ENCODE data around the gene CMYA5. TPM values are rescaled to one million over a fixed set of nuclear protein-coding genes. Genes with fewer than 3 reads are reported as not detected.

Gene CMYA5
- total RNA-seq, 1 experiment from 2014 or later = 0.81 TPM

DNA sequence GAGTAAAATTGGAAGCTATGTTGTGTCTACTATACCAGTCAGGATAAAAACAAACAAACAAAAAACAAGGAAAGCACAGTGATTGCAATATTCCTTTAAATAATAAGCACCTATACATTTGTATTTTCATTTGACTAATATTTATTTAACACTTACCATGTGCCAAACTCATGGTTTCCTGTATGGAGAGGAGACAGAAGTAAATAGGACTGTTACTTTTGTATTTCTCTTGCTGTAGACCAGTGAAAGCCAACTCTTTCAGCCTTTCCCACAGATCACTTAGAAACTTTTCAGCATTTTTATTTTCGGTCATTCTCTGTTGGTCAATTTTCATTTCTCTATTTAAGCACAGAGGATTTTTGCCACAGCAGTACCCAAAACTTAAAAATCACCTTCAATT is 4.5 kb downstream of the CMYA5 start:
- CTCF ChIA-PET = no interaction called here
- Histone ChIP-seq H3F3A (ENCODE audit: insufficient read depth, low read depth) (peaks cover 5% of the 10 kb centered on the region), H2AFZ (no peak overlapping the region), H3K27me3 (ENCODE audit: insufficient read depth, low read depth) (no peaks in the 10 kb centered on the region), H3K4me2 (no peak overlapping the region), H3K36me3 (ENCODE audit: low read depth) (no peaks in the 10 kb centered on the region), H3K4me3 (no peak overlapping the region), H3K9me2 (ENCODE audit: insufficient read depth) (no peaks in the 10 kb centered on the region), H3K79me2 (ENCODE audit: low read depth) (no peaks in the 10 kb centered on the region), H3K9me3 (ENCODE audit: insufficient read depth, low read depth) (no peaks in the 10 kb centered on the region), H4K20me1 (ENCODE audit: insufficient read depth) (no peaks in the 10 kb centered on the region), H3K27ac (no peak overlapping the region), H3K4me1 (replicated peaks; ENCODE audit: insufficient read depth) (peaks cover 22% of the 10 kb centered on the region)
- TF ChIP-seq, protein P1, sequence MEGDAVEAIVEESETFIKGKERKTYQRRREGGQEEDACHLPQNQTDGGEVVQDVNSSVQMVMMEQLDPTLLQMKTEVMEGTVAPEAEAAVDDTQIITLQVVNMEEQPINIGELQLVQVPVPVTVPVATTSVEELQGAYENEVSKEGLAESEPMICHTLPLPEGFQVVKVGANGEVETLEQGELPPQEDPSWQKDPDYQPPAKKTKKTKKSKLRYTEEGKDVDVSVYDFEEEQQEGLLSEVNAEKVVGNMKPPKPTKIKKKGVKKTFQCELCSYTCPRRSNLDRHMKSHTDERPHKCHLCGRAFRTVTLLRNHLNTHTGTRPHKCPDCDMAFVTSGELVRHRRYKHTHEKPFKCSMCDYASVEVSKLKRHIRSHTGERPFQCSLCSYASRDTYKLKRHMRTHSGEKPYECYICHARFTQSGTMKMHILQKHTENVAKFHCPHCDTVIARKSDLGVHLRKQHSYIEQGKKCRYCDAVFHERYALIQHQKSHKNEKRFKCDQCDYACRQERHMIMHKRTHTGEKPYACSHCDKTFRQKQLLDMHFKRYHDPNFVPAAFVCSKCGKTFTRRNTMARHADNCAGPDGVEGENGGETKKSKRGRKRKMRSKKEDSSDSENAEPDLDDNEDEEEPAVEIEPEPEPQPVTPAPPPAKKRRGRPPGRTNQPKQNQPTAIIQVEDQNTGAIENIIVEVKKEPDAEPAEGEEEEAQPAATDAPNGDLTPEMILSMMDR (conservative IDR thresholded peaks at IDR 0.05) = no peak
- BruUV-seq (replicated peaks) = no TSS peak
- DNase-seq = no peak
- POLR2A ChIA-PET (ENCODE audit: unreplicated experiment) = interaction anchor here (0.6 kb wide), 1 partner anchor 1139 kb away, joined by 4 read pairs; no protein-coding TSS in a partner anchor
- intact Hi-C loops (cut with micrococcal nuclease; ENCODE audit: unreplicated experiment) = no loop called here

DNA sequence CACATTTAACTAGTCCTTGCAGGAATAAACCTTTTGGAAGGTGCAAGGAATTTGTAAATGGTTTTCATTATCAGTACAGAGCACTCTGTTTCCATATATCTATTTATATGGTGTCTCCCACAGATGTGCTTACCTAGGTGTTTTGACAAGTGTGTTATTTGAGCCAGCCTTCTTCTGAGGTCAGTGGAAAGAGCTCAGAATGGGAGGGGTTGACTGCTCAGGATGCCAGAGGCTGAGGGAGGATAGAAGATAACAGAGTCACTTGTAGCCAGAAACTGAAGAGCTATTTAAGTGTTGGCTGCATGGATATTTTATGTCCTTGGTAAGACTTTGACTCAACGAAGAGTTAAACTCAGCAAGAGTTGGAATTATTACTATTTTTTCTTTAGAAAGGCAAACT is 5.0 kb downstream of the CMYA5 start:
- peaks cover 5% of the 10 kb centered on the region for H3F3A ChIP-seq (ENCODE audit: insufficient read depth, low read depth)
- H2AFZ ChIP-seq = no peak overlapping the region
- H3K79me2 ChIP-seq (ENCODE audit: low read depth) = no peaks in the 10 kb centered on the region
- no peaks in the 10 kb centered on the region for H3K36me3 ChIP-seq (ENCODE audit: low read depth)
- H3K4me3 ChIP-seq = no peak overlapping the region
- H3K27ac ChIP-seq = no peak overlapping the region
- intact Hi-C loops (cut with micrococcal nuclease; ENCODE audit: unreplicated experiment) = no loop called here
- H4K20me1 ChIP-seq (ENCODE audit: insufficient read depth) = no peaks in the 10 kb centered on the region
- no TSS peak for BruUV-seq (replicated peaks)
- no peak overlapping the region for H3K4me2 ChIP-seq
- TF ChIP-seq, protein P1 (conservative IDR thresholded peaks at IDR 0.05) = no peak
- no peak for TF ChIP-seq EZH2 (IDR thresholded peaks at IDR 0.05; ENCODE audit: low read depth)
- no peaks in the 10 kb centered on the region for H3K9me2 ChIP-seq (ENCODE audit: insufficient read depth)
- CTCF ChIA-PET = no interaction called here
- H3K9me3 ChIP-seq (ENCODE audit: insufficient read depth, low read depth) = no peaks in the 10 kb centered on the region
- H3K27me3 ChIP-seq (ENCODE audit: insufficient read depth, low read depth) = no peaks in the 10 kb centered on the region
- POLR2A ChIA-PET (ENCODE audit: unreplicated experiment) = interaction anchor here (0.6 kb wide), 1 partner anchor 1139 kb away, joined by 4 read pairs; no protein-coding TSS in a partner anchor
- peaks cover 26% of the 10 kb centered on the region for H3K4me1 ChIP-seq (replicated peaks; ENCODE audit: insufficient read depth)
- no peak for DNase-seq

DNA sequence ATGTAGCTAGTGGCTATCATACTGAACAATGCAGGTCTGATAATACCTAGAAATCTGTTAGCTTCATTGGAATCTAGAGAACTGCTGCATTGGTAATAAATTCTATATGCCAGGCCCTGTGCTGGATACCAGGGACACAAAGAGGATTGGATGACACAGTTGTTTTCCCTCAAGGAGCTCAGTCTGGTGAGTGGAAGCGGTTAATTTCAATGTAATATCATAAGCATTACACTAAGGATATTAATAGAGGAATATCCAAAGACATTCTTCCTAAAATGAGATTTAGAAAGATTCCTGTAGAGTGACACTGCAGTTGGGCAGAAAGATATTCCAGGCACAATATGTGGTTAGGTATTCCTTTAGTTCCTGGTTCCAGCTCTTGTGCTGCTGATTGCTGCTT is 5.9 kb downstream of the CMYA5 start:
- peaks cover 35% of the 10 kb centered on the region for H3K4me1 ChIP-seq (replicated peaks; ENCODE audit: insufficient read depth)
- H3F3A ChIP-seq (ENCODE audit: insufficient read depth, low read depth) = peaks cover 5% of the 10 kb centered on the region
- H3K9me3 ChIP-seq (ENCODE audit: insufficient read depth, low read depth) = no peaks in the 10 kb centered on the region
- no peak for TF ChIP-seq EZH2 (IDR thresholded peaks at IDR 0.05; ENCODE audit: low read depth)
- no peak for DNase-seq
- intact Hi-C loops (cut with micrococcal nuclease; ENCODE audit: unreplicated experiment) = no loop called here
- H3K79me2 ChIP-seq (ENCODE audit: low read depth) = no peaks in the 10 kb centered on the region
- no TSS peak for BruUV-seq (replicated peaks)
- no peaks in the 10 kb centered on the region for H3K27me3 ChIP-seq (ENCODE audit: insufficient read depth, low read depth)
- no peak overlapping the region for H3K27ac ChIP-seq
- POLR2A ChIA-PET (ENCODE audit: unreplicated experiment) = no interaction called here
- no peak overlapping the region for H3K4me3 ChIP-seq
- CTCF ChIA-PET = no interaction called here
- H2AFZ ChIP-seq = no peak overlapping the region
- no peaks in the 10 kb centered on the region for H3K36me3 ChIP-seq (ENCODE audit: low read depth)
- H4K20me1 ChIP-seq (ENCODE audit: insufficient read depth) = no peaks in the 10 kb centered on the region
- no peaks in the 10 kb centered on the region for H3K9me2 ChIP-seq (ENCODE audit: insufficient read depth)
- H3K4me2 ChIP-seq = no peak overlapping the region
